Measurements from ENCODE around the gene TWSG1. TPM values are rescaled to one million over a fixed set of nuclear protein-coding genes. Genes with fewer than 3 reads are reported as not detected.
"Not testable (repeated sequence)": the region's sequence is repeated elsewhere in the genome, so short reads cannot be mapped to it uniquely, and the experiment has no call there.

TWSG1 gene
- total RNA-seq, 1 experiment from 2014 or later = 15.9 TPM

- peak; percentile 64 for DNase-seq (ENCODE audit: low spot score)
Observed at GRCh38 chr18:9334973-9335696, 562 bp downstream of the TWSG1 start.

GRCh38 chr18:9335697-9336045 is 1.1 kb downstream of the TWSG1 start:
- DNase-seq (ENCODE audit: low spot score) = no peak

- no peak for DNase-seq (ENCODE audit: low spot score)
Observed at GRCh38 chr18:9336827-9337226, 2.3 kb downstream of the TWSG1 start.

- no peak for DNase-seq (ENCODE audit: low spot score)
Observed at GRCh38 chr18:9337873-9338272, 3.3 kb downstream of the TWSG1 start.

- no peak for DNase-seq (ENCODE audit: low spot score)
Observed at GRCh38 chr18:9340472-9340871, 5.9 kb downstream of the TWSG1 start.

GRCh38 chr18:9343577-9343976 is 9.0 kb downstream of the TWSG1 start:
- DNase-seq (ENCODE audit: low spot score) = no peak

GRCh38 chr18:9346775-9347174 is 12.2 kb downstream of the TWSG1 start:
- DNase-seq (ENCODE audit: low spot score) = no peak

- peak; percentile 55 for DNase-seq (ENCODE audit: low spot score)
Observed at GRCh38 chr18:9348079-9348671, 13.6 kb downstream of the TWSG1 start.

GRCh38 chr18:9348766-9349165 is 14.2 kb downstream of the TWSG1 start:
- peak; percentile 29 for DNase-seq (ENCODE audit: low spot score)

- DNase-seq (ENCODE audit: low spot score) = no peak
Observed at GRCh38 chr18:9353596-9353995, 19.0 kb downstream of the TWSG1 start.

- no peak for DNase-seq (ENCODE audit: low spot score)
Observed at GRCh38 chr18:9354256-9354655, 19.7 kb downstream of the TWSG1 start.

GRCh38 chr18:9356976-9357375 is 22.4 kb downstream of the TWSG1 start:
- no peak for DNase-seq (ENCODE audit: low spot score)

- no peak for DNase-seq (ENCODE audit: low spot score)
Observed at GRCh38 chr18:9359796-9360195, 25.2 kb downstream of the TWSG1 start.

GRCh38 chr18:9361191-9361590 is 26.6 kb downstream of the TWSG1 start:
- no peak for DNase-seq (ENCODE audit: low spot score)

- peak; percentile 83 for DNase-seq (ENCODE audit: low spot score)
Observed at GRCh38 chr18:9362869-9363268, 28.3 kb downstream of the TWSG1 start.

- DNase-seq (ENCODE audit: low spot score) = peak; percentile 71
Observed at GRCh38 chr18:9364242-9364641, 29.7 kb downstream of the TWSG1 start.

- no peak for DNase-seq (ENCODE audit: low spot score)
Observed at GRCh38 chr18:9365406-9365805, 30.8 kb downstream of the TWSG1 start.

GRCh38 chr18:9366126-9366714 is 31.6 kb downstream of the TWSG1 start:
- peak; percentile 96 for DNase-seq (ENCODE audit: low spot score)

GRCh38 chr18:9373254-9373653 is 38.7 kb downstream of the TWSG1 start:
- not testable (repeated sequence) for DNase-seq (ENCODE audit: low spot score)

- DNase-seq (ENCODE audit: low spot score) = no peak
Observed at GRCh38 chr18:9379118-9379517, 44.5 kb downstream of the TWSG1 start.

GRCh38 chr18:9380101-9380500 is 45.5 kb downstream of the TWSG1 start:
- DNase-seq (ENCODE audit: low spot score) = no peak

- DNase-seq (ENCODE audit: low spot score) = no peak
Observed at GRCh38 chr18:9380621-9381395, 46.2 kb downstream of the TWSG1 start.

Measured in HT-29 (cell line).